ENCODE results near the gene CORO6.

- no peak for TF ChIP-seq CTCF (IDR thresholded peaks at IDR 0.05)
- TF ChIP-seq POLR2A (IDR thresholded peaks at IDR 0.05) = no peak
Observed at GRCh38 chr17:29669266-29669665, 46.6 kb upstream of the CORO6 start.
